Astrocyte (in vitro differentiated cells and primary cell): ENCODE measurements around the gene BLOC1S5. TPM values are rescaled to one million over a fixed set of nuclear protein-coding genes. Genes with fewer than 3 reads are reported as not detected.

Source experiments
- DNase-seq: peaks from one replicate; pipeline ENCODE4 v3.0.0-alpha.2; 2010; ENCODE audit warnings: low read depth
- FAIRE-seq: peaks from 2 replicates; lab custom pipeline; 2011; peaks lifted over from hg19 to GRCh38; lab: Jason Lieb, UNC
- H2AFZ ChIP-seq: 2 replicates; pipeline ENCODE4 v1.6.0; 2012; ENCODE audit warnings: low read depth, low read length, inconsistent platforms
- H3K27ac ChIP-seq: 2 replicates; pipeline ENCODE4 v1.5.1; 2011; ENCODE audit warnings: low read depth, low read length, inconsistent platforms
- H3K27me3 ChIP-seq: 2 replicates; pipeline ENCODE4 v1.6.0; 2011; ENCODE audit warnings: low read length, inconsistent platforms; ENCODE audit not compliant: insufficient read depth
- H3K36me3 ChIP-seq: 2 replicates; pipeline ENCODE4 v1.5.1; 2011; ENCODE audit warnings: low read length, inconsistent platforms; ENCODE audit not compliant: insufficient read depth
- H3K4me1 ChIP-seq: 2 replicates; pipeline ENCODE4 v1.5.1; 2011; ENCODE audit warnings: low read length, inconsistent platforms; ENCODE audit not compliant: insufficient read depth
- H3K4me2 ChIP-seq: 2 replicates; pipeline ENCODE4 v1.6.0; 2012; ENCODE audit warnings: low read length, inconsistent platforms
- H3K4me3 ChIP-seq: 2 replicates; pipeline ENCODE4 v1.5.1; 2011; ENCODE audit warnings: low read depth, mild to moderate bottlenecking, low read length, inconsistent platforms; ENCODE audit not compliant: insufficient read depth
- H3K79me2 ChIP-seq: 2 replicates; pipeline ENCODE4 v1.6.0; 2012; ENCODE audit warnings: mild to moderate bottlenecking, low read length, inconsistent platforms; ENCODE audit not compliant: insufficient read depth
- H3K9ac ChIP-seq: 2 replicates; pipeline ENCODE4 v1.6.0; 2012; ENCODE audit warnings: mild to moderate bottlenecking, low read length, inconsistent platforms
- H3K9me3 ChIP-seq: 2 replicates; pipeline ENCODE4 v1.5.1; 2012; ENCODE audit warnings: low read depth, mild to moderate bottlenecking, low read length, inconsistent platforms; ENCODE audit not compliant: insufficient read depth
- H4K20me1 ChIP-seq: 2 replicates; pipeline ENCODE4 v1.6.0; 2012; ENCODE audit warnings: low read length, inconsistent platforms; ENCODE audit not compliant: insufficient read depth
- H3K27ac Mint-ChIP-seq: one replicate; pipeline ENCODE4 v1.8.0; 2021; ENCODE audit warnings: mild to moderate bottlenecking, mixed read lengths; ENCODE audit not compliant: unreplicated experiment
- H3K27me3 Mint-ChIP-seq: one replicate; pipeline ENCODE4 v1.8.0; 2021; ENCODE audit warnings: low read depth, mixed read lengths; ENCODE audit not compliant: unreplicated experiment
- H3K36me3 Mint-ChIP-seq: one replicate; pipeline ENCODE4 v1.8.0; 2021; ENCODE audit warnings: low read depth, mixed read lengths; ENCODE audit not compliant: unreplicated experiment
- H3K4me1 Mint-ChIP-seq: one replicate; pipeline ENCODE4 v1.8.0; 2021; ENCODE audit warnings: low read depth, mixed read lengths; ENCODE audit not compliant: unreplicated experiment
- H3K4me3 Mint-ChIP-seq: one replicate; pipeline ENCODE4 v1.8.0; 2021; ENCODE audit warnings: mild to moderate bottlenecking, moderate library complexity, mixed read lengths; ENCODE audit not compliant: unreplicated experiment
- H3K9me3 Mint-ChIP-seq: one replicate; pipeline ENCODE4 v1.8.0; 2021; ENCODE audit warnings: mild to moderate bottlenecking, mixed read lengths; ENCODE audit not compliant: unreplicated experiment
- CTCF ChIP-seq: IDR thresholded peaks from 2 replicates; pipeline ENCODE4 v1.5.1; 2011; ENCODE audit warnings: low read depth, mild to moderate bottlenecking, inconsistent platforms, low read length, moderate library complexity; ENCODE audit not compliant: insufficient read depth
- EZH2 ChIP-seq: IDR thresholded peaks from 2 replicates; pipeline ENCODE4 v1.6.1; 2012; ENCODE audit warnings: mild to moderate bottlenecking, low read length, inconsistent platforms; ENCODE audit not compliant: insufficient read depth
- total RNA-seq: library from RNA; stranded (reverse); gene quantifications from 2 replicates; pipeline ENCODE4 v1.2.1, GENCODE V29; 2021

The BLOC1S5 gene
- total RNA-seq, 1 donor from 2014 or later: 8.2 TPM

GRCh38 chr6:8103726-8104125 is 39.5 kb upstream of the BLOC1S5 start:
- no peak overlapping the region for H3K27ac Mint-ChIP-seq
- TF ChIP-seq CTCF: no peak
- no peak for TF ChIP-seq EZH2

DNA sequence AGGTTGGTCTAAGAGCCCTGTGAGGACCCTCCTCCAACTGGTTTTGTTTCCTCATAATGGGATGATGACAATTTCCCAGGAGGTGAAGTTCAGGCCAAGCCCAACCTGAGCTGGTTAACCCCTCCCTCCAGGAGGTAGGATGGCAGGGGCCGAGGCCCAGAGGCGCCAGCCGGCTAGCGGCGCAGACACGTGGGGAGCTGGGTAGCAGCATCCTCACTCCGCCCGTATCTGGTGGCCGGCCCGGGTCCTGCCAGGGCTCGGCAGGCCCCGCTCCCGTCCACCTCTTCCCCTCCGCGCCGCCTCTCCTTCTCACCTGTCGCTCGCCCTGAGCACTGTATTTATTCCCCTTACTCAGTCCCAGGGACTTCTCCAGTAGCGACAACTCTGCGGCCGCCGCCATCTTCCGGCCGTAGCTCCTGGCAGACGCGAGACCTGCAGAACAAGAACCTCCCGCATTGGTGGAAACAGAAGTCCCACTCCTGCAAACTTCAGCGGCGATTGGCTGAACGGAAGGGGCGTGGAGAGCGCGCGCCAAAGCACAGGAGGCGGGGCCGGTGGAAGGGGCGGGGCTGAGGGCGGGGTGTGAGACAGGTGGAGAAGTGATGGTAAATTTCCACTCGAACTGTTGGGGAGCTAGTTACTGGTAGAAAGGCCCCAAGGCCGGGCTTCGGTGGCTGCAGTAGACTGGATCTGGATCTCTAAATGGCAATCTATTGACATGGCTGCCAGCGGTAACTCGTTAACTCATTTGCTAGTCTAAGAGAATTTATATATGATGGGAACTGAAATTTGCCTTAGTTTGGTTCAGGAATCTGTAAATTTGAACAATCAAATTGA is 38.2 kb upstream of the BLOC1S5 start, which contains the start of gene EEF1E1:
Gene EEF1E1, minus strand, starts transcription at position 427 of the 837 bp plus-strand sequence. Its CDS starts 27 bp downstream, at position 400.
- Mint-ChIP-seq H3K9me3 (peaks cover 2% of the 10 kb centered on the region), H3K27ac (peak within 1 kb of the TSS; percentile 93), H3K4me1 (peaks cover 6% of the 10 kb centered on the region), H3K36me3 (no peaks in the 10 kb centered on the region), H3K4me3 (peak within 1 kb of the TSS; percentile 93), H3K27me3 (no peaks in the 10 kb centered on the region)
- FAIRE-seq (no peak), DNase-seq (peak; percentile 87)
- H3K9me3 ChIP-seq: no peaks in the 10 kb centered on the region
- H2AFZ ChIP-seq: peak within 1 kb of the TSS; percentile 78
- peaks cover 46% of the 10 kb centered on the region for H3K79me2 ChIP-seq
- H3K27me3 ChIP-seq: no peaks in the 10 kb centered on the region
- TF ChIP-seq CTCF: no peak
- TF ChIP-seq EZH2: no peak
- H3K9ac ChIP-seq: peak within 1 kb of the TSS; percentile 92
- peak within 1 kb of the TSS; percentile 89 for H3K4me3 ChIP-seq
- peaks cover 3% of the 10 kb centered on the region for H3K4me1 ChIP-seq
- H3K36me3 ChIP-seq: no peaks in the 10 kb centered on the region
- H3K4me2 ChIP-seq: peak within 1 kb of the TSS; percentile 98
- peak within 1 kb of the TSS; percentile 69 for H3K27ac ChIP-seq
- no peaks in the 10 kb centered on the region for H4K20me1 ChIP-seq

More at GRCh38 chr6:8103726-8104125, 39.5 kb upstream of the BLOC1S5 start:
- no peaks in the 10 kb centered on the region for H3K9me3 ChIP-seq
- Mint-ChIP-seq H3K9me3 (peaks cover 2% of the 10 kb centered on the region), H3K36me3 (no peaks in the 10 kb centered on the region), H3K4me1 (peaks cover 11% of the 10 kb centered on the region), H3K4me3 (no peak overlapping the region), H3K27me3 (no peaks in the 10 kb centered on the region)
- peaks cover 13% of the 10 kb centered on the region for H3K4me1 ChIP-seq
- H3K27me3 ChIP-seq: no peaks in the 10 kb centered on the region
- no peaks in the 10 kb centered on the region for H4K20me1 ChIP-seq
- no peaks in the 10 kb centered on the region for H3K36me3 ChIP-seq
- H3K27ac ChIP-seq: no peak overlapping the region
- peaks cover 34% of the 10 kb centered on the region for H3K79me2 ChIP-seq
- H2AFZ ChIP-seq: no peak overlapping the region
- no peak overlapping the region for H3K4me2 ChIP-seq
- H3K4me3 ChIP-seq: no peak overlapping the region
- DNase-seq: no peak
- H3K9ac ChIP-seq: no peak overlapping the region
- no peak for FAIRE-seq
